ENCODE results near the gene NMNAT2.
"Not testable (repeated sequence)": the region's sequence is repeated elsewhere in the genome, so short reads cannot be mapped to it uniquely, and the experiment has no call there.

The NMNAT2 gene

GRCh38 chr1:183403498-183403897 is 14.7 kb downstream of the NMNAT2 start:
- H3K18ac ChIP-seq (ENCODE audit: low read length) = no peak overlapping the region
- no peak overlapping the region for H3K4me2 ChIP-seq (ENCODE audit: low read length)
- H2BK15ac ChIP-seq (replicated peaks; ENCODE audit: low read depth) = no peak overlapping the region
- H3K4me1 ChIP-seq (ENCODE audit: control insufficient read depth, low read depth, low read length) = no peaks in the 10 kb centered on the region
- peak overlapping the region; percentile 38 for H3K56ac ChIP-seq (ENCODE audit: low read length)
- no CpG with 5 or more reads among the region's 3 CpGs for WGBS (ENCODE audit: extremely low coverage, insufficient coverage, low lambda C conversion rate)
- H2BK120ac ChIP-seq (ENCODE audit: low read depth, low read length) = no peak overlapping the region
- no peak overlapping the region for H2AK5ac ChIP-seq (ENCODE audit: low read length)
- DNase-seq = no peak
- H3K27me3 ChIP-seq (ENCODE audit: insufficient read depth, low read length, poor library complexity) = no peaks in the 10 kb centered on the region
- no peaks in the 10 kb centered on the region for H3K36me3 ChIP-seq (ENCODE audit: control insufficient read depth, insufficient read depth, low read length)
- H4K8ac ChIP-seq (ENCODE audit: low read depth, low read length) = no peak overlapping the region
- no peak overlapping the region for H2BK5ac ChIP-seq (ENCODE audit: low read length)
- H3K79me1 ChIP-seq (ENCODE audit: low read length) = no peaks in the 10 kb centered on the region
- no peak overlapping the region for H3K4me3 ChIP-seq (ENCODE audit: low read length)
- H3K79me2 ChIP-seq (ENCODE audit: control insufficient read depth, insufficient read depth, low read length) = no peaks in the 10 kb centered on the region
- no peak overlapping the region for H4K5ac ChIP-seq (ENCODE audit: low read length)
- no peak overlapping the region for H3K9ac ChIP-seq (ENCODE audit: low read length)
- no peak overlapping the region for H3K23ac ChIP-seq (ENCODE audit: low read length)
- H3K27ac ChIP-seq (ENCODE audit: low read depth, low read length) = no peak overlapping the region
- no peak overlapping the region for H3K4ac ChIP-seq (ENCODE audit: low read depth, low read length)

- not testable (repeated sequence) for H2BK120ac ChIP-seq (ENCODE audit: low read depth, low read length); H3K27ac ChIP-seq (ENCODE audit: low read depth, low read length); DNase-seq; H3K79me2 ChIP-seq (ENCODE audit: control insufficient read depth, insufficient read depth, low read length); H3K56ac ChIP-seq (ENCODE audit: low read length); H3K23ac ChIP-seq (ENCODE audit: low read length); H4K5ac ChIP-seq (ENCODE audit: low read length); H2BK5ac ChIP-seq (ENCODE audit: low read length); H3K36me3 ChIP-seq (ENCODE audit: control insufficient read depth, insufficient read depth, low read length); H3K4me3 ChIP-seq (ENCODE audit: low read length); H2BK15ac ChIP-seq (replicated peaks; ENCODE audit: low read depth); H3K4me1 ChIP-seq (ENCODE audit: control insufficient read depth, low read depth, low read length); H3K18ac ChIP-seq (ENCODE audit: low read length); H3K79me1 ChIP-seq (ENCODE audit: low read length); H3K9ac ChIP-seq (ENCODE audit: low read length); H3K4me2 ChIP-seq (ENCODE audit: low read length); H4K8ac ChIP-seq (ENCODE audit: low read depth, low read length); H2AK5ac ChIP-seq (ENCODE audit: low read length); H3K4ac ChIP-seq (ENCODE audit: low read depth, low read length); H3K27me3 ChIP-seq (ENCODE audit: insufficient read depth, low read length, poor library complexity)
- WGBS (ENCODE audit: extremely low coverage, insufficient coverage, low lambda C conversion rate) = no CpG with 5 or more reads among the region's 1 CpG
Observed at GRCh38 chr1:183401565-183401964, 16.6 kb downstream of the NMNAT2 start.

GRCh38 chr1:183394435-183394834 is 23.7 kb downstream of the NMNAT2 start:
- no peak overlapping the region for H4K5ac ChIP-seq (ENCODE audit: low read length)
- H2BK15ac ChIP-seq (replicated peaks; ENCODE audit: low read depth) = no peak overlapping the region
- no peak overlapping the region for H3K4me3 ChIP-seq (ENCODE audit: low read length)
- no peak overlapping the region for H2BK120ac ChIP-seq (ENCODE audit: low read depth, low read length)
- H3K4ac ChIP-seq (ENCODE audit: low read depth, low read length) = no peak overlapping the region
- no peak overlapping the region for H2BK5ac ChIP-seq (ENCODE audit: low read length)
- H3K79me2 ChIP-seq (ENCODE audit: control insufficient read depth, insufficient read depth, low read length) = no peaks in the 10 kb centered on the region
- H3K79me1 ChIP-seq (ENCODE audit: low read length) = no peaks in the 10 kb centered on the region
- no peak overlapping the region for H3K9ac ChIP-seq (ENCODE audit: low read length)
- H4K8ac ChIP-seq (ENCODE audit: low read depth, low read length) = no peak overlapping the region
- H3K18ac ChIP-seq (ENCODE audit: low read length) = no peak overlapping the region
- no peaks in the 10 kb centered on the region for H3K4me1 ChIP-seq (ENCODE audit: control insufficient read depth, low read depth, low read length)
- H3K36me3 ChIP-seq (ENCODE audit: control insufficient read depth, insufficient read depth, low read length) = no peaks in the 10 kb centered on the region
- WGBS (ENCODE audit: extremely low coverage, insufficient coverage, low lambda C conversion rate) = no CpG with 5 or more reads among the region's 2 CpGs
- H3K4me2 ChIP-seq (ENCODE audit: low read length) = no peak overlapping the region
- no peak overlapping the region for H2AK5ac ChIP-seq (ENCODE audit: low read length)
- no peaks in the 10 kb centered on the region for H3K27me3 ChIP-seq (ENCODE audit: insufficient read depth, low read length, poor library complexity)
- H3K27ac ChIP-seq (ENCODE audit: low read depth, low read length) = no peak overlapping the region
- no peak for DNase-seq
- no peak overlapping the region for H3K56ac ChIP-seq (ENCODE audit: low read length)
- no peak overlapping the region for H3K23ac ChIP-seq (ENCODE audit: low read length)

GRCh38 chr1:183391863-183392262 is 26.3 kb downstream of the NMNAT2 start:
- no peak overlapping the region for H2AK5ac ChIP-seq (ENCODE audit: low read length)
- H3K18ac ChIP-seq (ENCODE audit: low read length) = no peak overlapping the region
- no peaks in the 10 kb centered on the region for H3K4me1 ChIP-seq (ENCODE audit: control insufficient read depth, low read depth, low read length)
- no peak overlapping the region for H3K9ac ChIP-seq (ENCODE audit: low read length)
- no peak overlapping the region for H3K23ac ChIP-seq (ENCODE audit: low read length)
- H2BK15ac ChIP-seq (replicated peaks; ENCODE audit: low read depth) = no peak overlapping the region
- H4K8ac ChIP-seq (ENCODE audit: low read depth, low read length) = no peak overlapping the region
- H4K5ac ChIP-seq (ENCODE audit: low read length) = no peak overlapping the region
- DNase-seq = no peak
- no peaks in the 10 kb centered on the region for H3K79me1 ChIP-seq (ENCODE audit: low read length)
- no peak overlapping the region for H3K27ac ChIP-seq (ENCODE audit: low read depth, low read length)
- no peak overlapping the region for H3K4me2 ChIP-seq (ENCODE audit: low read length)
- H3K4ac ChIP-seq (ENCODE audit: low read depth, low read length) = no peak overlapping the region
- H2BK5ac ChIP-seq (ENCODE audit: low read length) = no peak overlapping the region
- no peaks in the 10 kb centered on the region for H3K79me2 ChIP-seq (ENCODE audit: control insufficient read depth, insufficient read depth, low read length)
- no peak overlapping the region for H3K56ac ChIP-seq (ENCODE audit: low read length)
- no peaks in the 10 kb centered on the region for H3K36me3 ChIP-seq (ENCODE audit: control insufficient read depth, insufficient read depth, low read length)
- no peaks in the 10 kb centered on the region for H3K27me3 ChIP-seq (ENCODE audit: insufficient read depth, low read length, poor library complexity)
- WGBS (ENCODE audit: extremely low coverage, insufficient coverage, low lambda C conversion rate) = no CpG with 5 or more reads among the region's 1 CpG
- no peak overlapping the region for H2BK120ac ChIP-seq (ENCODE audit: low read depth, low read length)
- H3K4me3 ChIP-seq (ENCODE audit: low read length) = no peak overlapping the region

- Histone ChIP-seq H3K4me3 (ENCODE audit: low read length) (no peak overlapping the region), H3K36me3 (ENCODE audit: control insufficient read depth, insufficient read depth, low read length) (no peaks in the 10 kb centered on the region), H2AK5ac (ENCODE audit: low read length) (no peak overlapping the region), H3K79me2 (ENCODE audit: control insufficient read depth, insufficient read depth, low read length) (no peaks in the 10 kb centered on the region), H3K79me1 (ENCODE audit: low read length) (no peaks in the 10 kb centered on the region), H2BK5ac (ENCODE audit: low read length) (no peak overlapping the region), H3K18ac (ENCODE audit: low read length) (no peak overlapping the region), H3K27me3 (ENCODE audit: insufficient read depth, low read length, poor library complexity) (no peaks in the 10 kb centered on the region), H2BK15ac (replicated peaks; ENCODE audit: low read depth) (no peak overlapping the region), H4K8ac (ENCODE audit: low read depth, low read length) (no peak overlapping the region), H3K9ac (ENCODE audit: low read length) (no peak overlapping the region), H3K4me1 (ENCODE audit: control insufficient read depth, low read depth, low read length) (no peaks in the 10 kb centered on the region), H3K23ac (ENCODE audit: low read length) (no peak overlapping the region), H3K4me2 (ENCODE audit: low read length) (no peak overlapping the region), H3K27ac (ENCODE audit: low read depth, low read length) (no peak overlapping the region), H3K4ac (ENCODE audit: low read depth, low read length) (no peak overlapping the region), H2BK120ac (ENCODE audit: low read depth, low read length) (no peak overlapping the region), H3K56ac (ENCODE audit: low read length) (no peak overlapping the region), H4K5ac (ENCODE audit: low read length) (no peak overlapping the region)
- DNase-seq = no peak
- WGBS (ENCODE audit: extremely low coverage, insufficient coverage, low lambda C conversion rate) = no CpG with 5 or more reads among the region's 3 CpGs
Observed at GRCh38 chr1:183390561-183390960, 27.6 kb downstream of the NMNAT2 start.

GRCh38 chr1:183388735-183389134 is 29.4 kb downstream of the NMNAT2 start:
- Histone ChIP-seq H3K4me2 (ENCODE audit: low read length) (no peak overlapping the region), H3K27me3 (ENCODE audit: insufficient read depth, low read length, poor library complexity) (no peaks in the 10 kb centered on the region), H3K18ac (ENCODE audit: low read length) (no peak overlapping the region), H2BK5ac (ENCODE audit: low read length) (no peak overlapping the region), H3K9ac (ENCODE audit: low read length) (no peak overlapping the region), H3K4me1 (ENCODE audit: control insufficient read depth, low read depth, low read length) (no peaks in the 10 kb centered on the region), H3K79me1 (ENCODE audit: low read length) (no peaks in the 10 kb centered on the region), H3K56ac (ENCODE audit: low read length) (no peak overlapping the region), H4K8ac (ENCODE audit: low read depth, low read length) (no peak overlapping the region), H3K23ac (ENCODE audit: low read length) (no peak overlapping the region), H2BK120ac (ENCODE audit: low read depth, low read length) (no peak overlapping the region), H4K5ac (ENCODE audit: low read length) (no peak overlapping the region), H2BK15ac (replicated peaks; ENCODE audit: low read depth) (no peak overlapping the region), H3K27ac (ENCODE audit: low read depth, low read length) (no peak overlapping the region), H3K4ac (ENCODE audit: low read depth, low read length) (no peak overlapping the region), H2AK5ac (ENCODE audit: low read length) (no peak overlapping the region), H3K36me3 (ENCODE audit: control insufficient read depth, insufficient read depth, low read length) (no peaks in the 10 kb centered on the region), H3K4me3 (ENCODE audit: low read length) (no peak overlapping the region), H3K79me2 (ENCODE audit: control insufficient read depth, insufficient read depth, low read length) (no peaks in the 10 kb centered on the region)
- WGBS (ENCODE audit: extremely low coverage, insufficient coverage, low lambda C conversion rate) = no CpG with 5 or more reads among the region's 6 CpGs
- DNase-seq = no peak

All from mesendoderm (in vitro differentiated cells).